Measurements from ENCODE around the gene LNPK.
"Not testable (repeated sequence)": the region's sequence is repeated elsewhere in the genome, so short reads cannot be mapped to it uniquely, and the experiment has no call there.

DNA sequence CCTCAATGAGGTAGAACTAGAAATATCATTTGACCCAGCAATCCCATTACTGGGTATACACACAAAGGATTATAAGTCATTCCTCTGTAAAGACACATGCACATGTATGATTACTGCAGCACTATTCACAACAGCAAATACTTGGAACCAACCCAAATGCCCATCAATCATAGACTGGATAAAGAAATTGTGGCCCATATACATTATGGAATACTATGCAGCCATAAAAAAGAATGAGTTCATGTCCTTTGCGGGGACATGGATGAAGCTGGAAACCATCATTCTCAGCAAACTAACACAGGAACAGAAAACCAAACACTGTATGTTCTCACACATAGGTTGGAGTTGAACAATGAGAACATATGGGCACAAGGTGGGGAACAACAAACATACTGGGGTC is 106.1 kb downstream of the LNPK start:
- TF ChIP-seq, protein P1, sequence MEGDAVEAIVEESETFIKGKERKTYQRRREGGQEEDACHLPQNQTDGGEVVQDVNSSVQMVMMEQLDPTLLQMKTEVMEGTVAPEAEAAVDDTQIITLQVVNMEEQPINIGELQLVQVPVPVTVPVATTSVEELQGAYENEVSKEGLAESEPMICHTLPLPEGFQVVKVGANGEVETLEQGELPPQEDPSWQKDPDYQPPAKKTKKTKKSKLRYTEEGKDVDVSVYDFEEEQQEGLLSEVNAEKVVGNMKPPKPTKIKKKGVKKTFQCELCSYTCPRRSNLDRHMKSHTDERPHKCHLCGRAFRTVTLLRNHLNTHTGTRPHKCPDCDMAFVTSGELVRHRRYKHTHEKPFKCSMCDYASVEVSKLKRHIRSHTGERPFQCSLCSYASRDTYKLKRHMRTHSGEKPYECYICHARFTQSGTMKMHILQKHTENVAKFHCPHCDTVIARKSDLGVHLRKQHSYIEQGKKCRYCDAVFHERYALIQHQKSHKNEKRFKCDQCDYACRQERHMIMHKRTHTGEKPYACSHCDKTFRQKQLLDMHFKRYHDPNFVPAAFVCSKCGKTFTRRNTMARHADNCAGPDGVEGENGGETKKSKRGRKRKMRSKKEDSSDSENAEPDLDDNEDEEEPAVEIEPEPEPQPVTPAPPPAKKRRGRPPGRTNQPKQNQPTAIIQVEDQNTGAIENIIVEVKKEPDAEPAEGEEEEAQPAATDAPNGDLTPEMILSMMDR (IDR thresholded peaks at IDR 0.05), result not testable (repeated sequence)
- TF ChIP-seq POLR2A (IDR thresholded peaks at IDR 0.05), result not testable (repeated sequence)
